Transverse colon (tissue), 4 donors: ENCODE data around the gene POLD2.

Experiments
- CTCF ChIP-seq, 5 experiments: fragments of 200-600 bp in 3 of 5; fragments of 450-650 bp in 2 of 5; sonication (generic) in 3 of 5; IDR thresholded peaks; 1 replicate in 2 of 5; 2 replicates in 3 of 5; pipeline ENCODE4 v1.5.1; 2016 to 2017; ENCODE audit warnings: antibody characterized with exemption in 5 of 5, inconsistent platforms in 3 of 5, mild to moderate bottlenecking in 2 of 5, moderate library complexity in 1 of 5
- EP300 ChIP-seq: sonication (generic); formaldehyde crosslinking; IDR thresholded peaks from one replicate; pipeline ENCODE4 v1.6.1; 2017; ENCODE audit warnings: antibody characterized with exemption, low read depth
- POLR2A ChIP-seq: fragments of 450-650 bp; IDR thresholded peaks from one replicate; pipeline ENCODE4 v1.6.1; 2016; ENCODE audit warnings: antibody characterized with exemption, mild to moderate bottlenecking, moderate library complexity
- POLR2AphosphoS5 ChIP-seq, 3 donors: sonication (generic); formaldehyde crosslinking; IDR thresholded peaks; one replicate each; pipeline ENCODE4 v1.6.1; 2016; ENCODE audit warnings: antibody characterized with exemption in 3 of 3

GRCh38 chr7:44145969-44146911, 22.9 kb upstream of the POLD2 start:
- no peak for TF ChIP-seq CTCF (IDR thresholded peaks at IDR 0.05)
- no peak for TF ChIP-seq POLR2AphosphoS5 (IDR thresholded peaks at IDR 0.05)
- no peak for TF ChIP-seq EP300
- TF ChIP-seq POLR2A, result no peak
